Neural crest cell (in vitro differentiated cells): Measurements from ENCODE around the gene C1orf21. TPM values are rescaled to one million over a fixed set of nuclear protein-coding genes. Genes with fewer than 3 reads are reported as not detected.

Experiments
- DNase-seq: peaks from one replicate; pipeline ENCODE4 v3.0.0; 2021; ENCODE audit warnings: low read depth, mixed read lengths, low spot score
- H3K27ac Mint-ChIP-seq: one replicate; pipeline ENCODE4 v1.8.0; 2021; ENCODE audit warnings: mild to moderate bottlenecking, mixed read lengths; ENCODE audit not compliant: unreplicated experiment
- H3K27me3 Mint-ChIP-seq: 2 replicates; pipeline ENCODE4 v1.8.0; 2021; ENCODE audit warnings: low read depth, mild to moderate bottlenecking, mixed read lengths
- H3K36me3 Mint-ChIP-seq: 2 replicates; pipeline ENCODE4 v1.8.0; 2021; ENCODE audit warnings: low read depth, mild to moderate bottlenecking, mixed read lengths
- H3K4me1 Mint-ChIP-seq: 2 replicates; pipeline ENCODE4 v1.8.0; 2021; ENCODE audit warnings: mixed read lengths
- H3K4me3 Mint-ChIP-seq: one replicate; pipeline ENCODE4 v1.8.0; 2021; ENCODE audit warnings: mild to moderate bottlenecking, mixed read lengths
- H3K9me3 Mint-ChIP-seq: 2 replicates; pipeline ENCODE4 v1.8.0; 2021; ENCODE audit warnings: mixed read lengths
- CTCF ChIP-seq: fragments of 200-600 bp; sonication (generic); conservative IDR thresholded peaks from 2 replicates; pipeline ENCODE4 v1.5.0; 2021; ENCODE audit warnings: antibody characterized with exemption, mild to moderate bottlenecking
- total RNA-seq: library from RNA; stranded (reverse); gene quantifications from 2 replicates; pipeline ENCODE4 v1.2.1, GENCODE V29; 2021

C1orf21 gene
- total RNA-seq, 1 donor from 2014 or later: 29.8 TPM

- no peaks in the 10 kb centered on the region for H3K9me3 Mint-ChIP-seq
- peaks cover 4% of the 10 kb centered on the region for H3K36me3 Mint-ChIP-seq
- no peak overlapping the region for H3K27ac Mint-ChIP-seq
- H3K4me3 Mint-ChIP-seq: no peak overlapping the region
- TF ChIP-seq CTCF: no peak
- H3K4me1 Mint-ChIP-seq: peaks cover 28% of the 10 kb centered on the region
- no peak for DNase-seq
- no peaks in the 10 kb centered on the region for H3K27me3 Mint-ChIP-seq
Observed at GRCh38 chr1:184507165-184507564, 120.3 kb downstream of the C1orf21 start.

- Mint-ChIP-seq H3K27ac (no peak overlapping the region), H3K36me3 (peaks cover 4% of the 10 kb centered on the region), H3K4me1 (peaks cover 28% of the 10 kb centered on the region), H3K9me3 (no peaks in the 10 kb centered on the region), H3K27me3 (no peaks in the 10 kb centered on the region), H3K4me3 (no peak overlapping the region)
- DNase-seq: no peak
- no peak for TF ChIP-seq CTCF
Observed at GRCh38 chr1:184507604-184508280, 120.9 kb downstream of the C1orf21 start.

- Mint-ChIP-seq H3K4me3 (no peak overlapping the region), H3K27me3 (no peaks in the 10 kb centered on the region), H3K27ac (no peak overlapping the region), H3K9me3 (no peaks in the 10 kb centered on the region), H3K36me3 (peaks cover 4% of the 10 kb centered on the region), H3K4me1 (peaks cover 24% of the 10 kb centered on the region)
- no peak for DNase-seq
- TF ChIP-seq CTCF: no peak
Observed at GRCh38 chr1:184509105-184509504, 122.3 kb downstream of the C1orf21 start.

GRCh38 chr1:184510110-184510509 lies 123.3 kb downstream of the C1orf21 start:
- no peak for DNase-seq
- Mint-ChIP-seq H3K4me1 (peaks cover 16% of the 10 kb centered on the region), H3K27me3 (no peaks in the 10 kb centered on the region), H3K27ac (no peak overlapping the region), H3K36me3 (peaks cover 4% of the 10 kb centered on the region), H3K9me3 (no peaks in the 10 kb centered on the region), H3K4me3 (no peak overlapping the region)
- no peak for TF ChIP-seq CTCF

- Mint-ChIP-seq H3K4me3 (no peak overlapping the region), H3K9me3 (no peaks in the 10 kb centered on the region), H3K27ac (no peak overlapping the region), H3K27me3 (no peaks in the 10 kb centered on the region), H3K4me1 (peaks cover 8% of the 10 kb centered on the region), H3K36me3 (peaks cover 6% of the 10 kb centered on the region)
- no peak for TF ChIP-seq CTCF
- no peak for DNase-seq
Observed at GRCh38 chr1:184512724-184513123, 125.9 kb downstream of the C1orf21 start.
